ENCODE data around the gene ENTPD1.
"Not testable (repeated sequence)": the region's sequence is repeated elsewhere in the genome, so short reads cannot be mapped to it uniquely, and the experiment has no call there.

The ENTPD1 gene

DNA sequence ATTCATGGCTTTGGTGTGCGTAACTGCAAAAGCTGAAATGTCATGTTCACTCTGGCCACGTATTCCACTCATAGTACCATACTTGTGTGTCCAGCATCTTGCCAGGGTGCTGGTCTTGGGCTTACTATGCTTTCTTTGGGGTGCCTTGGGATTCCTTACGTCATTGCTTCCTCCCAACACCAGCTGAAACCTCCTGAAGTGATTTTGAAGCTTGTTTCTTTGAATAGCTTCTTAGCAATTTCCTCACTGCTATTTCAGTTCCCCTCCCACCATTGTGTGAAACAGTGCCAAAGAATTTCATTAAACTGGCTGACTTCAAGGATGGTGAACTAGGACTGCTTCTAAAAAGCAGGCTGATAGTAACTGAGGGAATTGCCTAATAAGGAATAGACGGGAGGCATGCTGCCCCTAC lies 36.9 kb downstream of the ENTPD1 start:
- DNase-seq (ENCODE audit: low read depth in 3 of 3, low spot score in 1 of 3): no peak

DNA sequence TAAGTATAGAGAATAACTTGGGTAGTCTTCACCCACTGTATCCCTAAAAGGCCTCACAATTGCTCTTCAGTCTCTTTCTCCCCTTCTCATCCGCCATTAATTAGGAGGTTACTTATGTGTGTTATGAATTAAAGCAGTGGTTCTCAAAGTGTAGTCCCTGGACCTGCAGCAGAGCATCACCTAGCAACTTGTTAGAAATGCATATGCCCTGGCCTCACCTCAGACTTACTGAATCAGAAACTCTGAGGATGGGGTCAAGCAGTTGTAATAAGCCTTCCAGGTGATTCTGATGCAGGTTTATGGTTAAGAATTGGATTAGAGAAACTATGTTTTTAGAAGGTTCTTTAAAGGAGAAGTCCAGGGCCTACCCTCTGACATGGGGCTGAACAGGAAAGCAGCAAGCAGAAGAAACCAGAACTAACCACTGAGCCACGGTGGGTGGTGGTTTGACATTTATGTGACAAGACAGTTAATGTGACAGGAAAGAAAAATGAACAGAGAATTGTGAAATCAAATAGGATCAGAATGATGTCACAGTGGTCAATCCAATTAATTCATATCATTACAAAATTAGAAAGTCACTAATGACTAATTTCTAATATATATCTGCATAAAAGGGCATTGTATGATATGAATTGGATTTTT lies 37.6 kb downstream of the ENTPD1 start:
- no peak for DNase-seq (ENCODE audit: low read depth in 3 of 3, low spot score in 1 of 3)

DNA sequence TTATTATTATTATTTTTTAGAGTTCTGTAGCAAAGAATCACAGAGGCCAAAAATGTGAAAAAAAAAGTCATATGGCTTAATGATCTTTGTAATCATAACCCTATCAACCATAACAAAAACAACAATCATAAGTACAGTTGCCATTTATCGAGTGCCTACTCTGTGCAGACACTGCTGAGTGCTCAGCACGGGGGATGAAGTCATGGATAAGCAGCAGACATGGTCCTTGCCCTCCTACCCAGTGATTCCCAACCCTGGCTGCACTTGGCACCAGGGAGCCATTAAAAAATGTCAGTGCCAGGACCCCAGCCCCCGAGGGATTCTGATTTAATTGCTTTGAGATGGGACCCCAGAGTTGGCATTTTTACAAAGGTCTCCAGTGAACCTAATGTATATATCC lies 38.2 kb downstream of the ENTPD1 start:
- no peak for DNase-seq (ENCODE audit: low read depth in 3 of 3, low spot score in 1 of 3)

DNA sequence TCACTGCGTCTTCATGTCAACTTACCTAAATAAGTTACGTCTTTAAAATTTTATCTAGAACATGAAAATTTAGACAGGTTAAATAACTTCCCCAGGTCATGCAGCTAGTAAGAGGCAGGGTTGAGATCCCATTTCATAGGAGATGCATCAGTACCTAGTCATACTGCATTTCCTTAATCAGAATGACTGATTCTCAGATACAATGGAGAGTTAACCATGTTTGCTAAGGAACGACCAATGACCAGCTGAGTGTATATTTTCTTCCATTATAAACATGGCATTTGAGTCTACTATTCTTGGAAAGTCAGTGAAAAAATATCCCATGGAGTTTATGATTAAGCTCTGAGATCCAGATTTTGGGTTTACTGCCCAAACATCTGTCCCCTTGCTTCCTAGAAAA lies 39.6 kb downstream of the ENTPD1 start:
- no peak for DNase-seq (ENCODE audit: low read depth in 3 of 3, low spot score in 1 of 3)

DNA sequence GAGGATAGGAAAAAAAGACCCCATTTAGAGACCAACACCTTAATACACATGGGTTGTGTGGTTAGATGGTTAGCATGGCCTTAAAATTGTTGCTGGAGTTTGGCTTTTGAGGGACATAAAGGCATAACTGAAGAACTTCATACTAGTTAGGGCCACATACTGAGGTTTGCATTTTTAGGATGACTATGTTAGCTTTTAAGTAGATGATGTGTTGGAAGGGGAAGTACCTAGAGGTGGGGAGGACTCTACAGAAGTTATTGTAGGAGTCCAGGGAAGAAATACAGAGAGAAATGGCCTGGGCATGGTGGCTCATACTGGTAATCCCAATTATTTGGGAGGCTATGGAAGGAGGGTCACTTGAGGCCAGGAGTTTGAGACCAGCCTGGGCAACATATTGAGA lies 40.5 kb downstream of the ENTPD1 start:
- DNase-seq (ENCODE audit: low read depth in 3 of 3, low spot score in 1 of 3): no peak

GRCh38 chr10:95798096-95798855 lies 42.3 kb downstream of the ENTPD1 start:
- no peak for DNase-seq (ENCODE audit: low read depth in 3 of 3, low spot score in 1 of 3)

- not testable (repeated sequence) for DNase-seq (ENCODE audit: low read depth in 3 of 3, low spot score in 1 of 3)
Measured at GRCh38 chr10:95800286-95800685, 44.3 kb downstream of the ENTPD1 start.

DNA sequence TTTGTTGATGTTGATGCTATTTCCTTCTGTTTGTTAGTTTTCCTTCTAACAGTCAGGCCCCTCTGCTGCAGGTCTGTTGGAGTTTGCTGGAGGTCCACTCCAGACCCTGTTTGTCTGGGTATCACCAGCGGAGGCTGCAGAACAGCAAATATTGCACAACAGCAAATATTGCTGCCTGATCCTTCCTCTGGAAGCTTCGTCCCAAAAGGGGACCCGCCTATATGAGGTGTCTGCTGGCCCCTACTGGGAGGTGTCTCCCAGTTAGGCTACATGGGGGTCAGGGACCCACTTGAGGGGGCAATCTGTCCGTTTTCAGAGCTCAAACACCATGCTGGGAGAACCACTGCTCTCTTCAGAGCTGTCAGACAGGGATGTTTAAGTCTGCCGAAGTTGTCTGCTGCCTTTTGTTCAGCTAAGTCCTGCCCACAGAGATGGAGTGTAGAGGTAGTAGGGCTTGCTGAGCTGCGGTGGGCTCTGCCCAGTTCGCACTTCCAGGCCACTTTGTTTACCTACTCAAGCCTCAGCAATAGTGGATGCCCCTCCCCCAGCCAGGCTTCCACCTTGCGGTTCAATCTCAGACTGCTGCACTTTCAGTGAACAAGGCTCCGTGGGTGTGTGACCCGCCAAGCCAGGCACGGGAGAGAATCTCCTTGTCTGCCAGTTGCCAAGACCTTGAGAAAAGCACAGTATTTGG lies 50.9 kb downstream of the ENTPD1 start:
- not testable (repeated sequence) for DNase-seq (ENCODE audit: low read depth in 3 of 3, low spot score in 1 of 3)

GRCh38 chr10:95808705-95809308 lies 52.8 kb downstream of the ENTPD1 start:
- not testable (repeated sequence) for DNase-seq (ENCODE audit: low read depth in 3 of 3, low spot score in 1 of 3)

GRCh38 chr10:95809370-95810197 lies 53.6 kb downstream of the ENTPD1 start:
- DNase-seq (ENCODE audit: low read depth in 3 of 3, low spot score in 1 of 3): no peak

GRCh38 chr10:95810198-95810976 lies 54.4 kb downstream of the ENTPD1 start:
- DNase-seq (ENCODE audit: low read depth in 3 of 3, low spot score in 1 of 3): no peak

- no peak for DNase-seq (ENCODE audit: low read depth in 3 of 3, low spot score in 1 of 3)
Measured at GRCh38 chr10:95813054-95813685, 57.2 kb downstream of the ENTPD1 start.

DNA sequence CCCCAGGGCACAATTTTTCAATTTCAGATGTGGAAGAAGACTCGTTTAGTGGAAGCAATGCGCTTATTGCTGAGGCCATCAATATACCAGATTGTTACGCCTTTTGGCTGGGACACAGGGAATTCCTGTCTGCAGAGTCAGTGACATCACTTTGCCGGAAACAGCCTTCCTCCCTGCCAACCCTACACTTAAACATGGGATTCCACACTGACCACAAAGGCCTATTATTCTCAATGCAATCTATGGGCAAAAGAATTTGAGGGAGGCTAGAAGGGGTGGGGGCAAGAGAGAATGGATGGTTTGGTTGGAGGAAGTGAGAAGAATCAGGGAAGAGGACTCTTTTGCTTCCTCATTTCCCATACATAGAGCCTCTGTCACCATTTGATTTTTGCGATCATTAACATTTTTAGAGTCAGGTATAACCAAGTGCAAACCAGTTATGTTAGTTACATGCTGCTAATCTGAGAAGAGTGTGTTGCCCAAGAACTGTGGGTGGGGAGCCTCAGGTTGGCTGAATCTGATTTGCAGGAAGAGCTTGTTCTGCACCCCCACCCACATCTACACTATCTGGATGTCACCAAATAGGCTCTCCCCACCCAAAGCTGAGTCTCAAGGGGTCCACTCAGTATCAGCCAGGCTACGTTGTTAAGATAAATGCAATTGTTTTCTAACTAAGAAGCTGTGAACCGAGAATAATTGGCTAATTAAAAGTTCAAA lies 58.2 kb downstream of the ENTPD1 start:
- DNase-seq (ENCODE audit: low read depth in 3 of 3, low spot score in 1 of 3): no peak

- no peak for DNase-seq (ENCODE audit: low read depth in 3 of 3, low spot score in 1 of 3)
Measured at GRCh38 chr10:95815133-95815532, 59.2 kb downstream of the ENTPD1 start.

GRCh38 chr10:95815701-95816240 lies 59.8 kb downstream of the ENTPD1 start:
- DNase-seq (ENCODE audit: low read depth in 3 of 3, low spot score in 1 of 3): no peak

DNA sequence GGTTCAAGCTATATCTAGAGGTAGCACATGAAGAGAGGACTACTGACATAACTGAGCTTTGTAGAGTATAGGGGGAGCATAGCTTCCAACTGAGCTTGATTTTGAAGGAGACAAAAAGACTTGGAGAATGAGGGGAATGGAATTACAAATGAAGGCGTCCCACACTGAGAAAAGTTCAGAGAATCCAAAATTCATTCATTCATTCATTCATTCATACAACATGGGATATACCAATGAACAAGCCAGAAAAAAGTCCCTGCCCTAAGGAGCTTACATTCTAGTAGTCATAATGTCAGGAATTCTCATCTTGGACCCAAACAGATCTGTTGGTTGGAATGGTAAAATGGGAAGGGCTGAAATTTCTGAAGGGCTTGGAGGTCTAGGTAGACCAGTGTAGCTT lies 62.0 kb downstream of the ENTPD1 start:
- DNase-seq (ENCODE audit: low read depth in 3 of 3, low spot score in 1 of 3): no peak

DNA sequence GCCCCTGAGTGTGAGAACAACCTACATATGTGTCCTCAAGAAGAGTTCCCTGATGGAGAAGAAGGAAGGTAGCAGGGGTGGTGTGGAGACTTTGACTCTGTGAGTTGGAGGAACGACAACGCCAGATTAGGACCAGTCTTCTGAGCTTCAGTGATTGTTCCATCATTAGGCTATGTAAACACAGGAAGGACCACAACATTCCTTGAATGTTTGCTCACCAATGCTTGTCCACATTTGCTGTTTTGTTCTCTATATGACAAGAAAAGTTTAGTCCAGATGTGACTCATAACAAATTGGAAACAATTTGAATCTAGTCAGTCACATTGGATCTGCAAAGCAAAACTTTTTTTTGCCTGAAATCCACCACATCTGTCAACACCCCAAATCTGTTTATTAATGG lies 62.7 kb downstream of the ENTPD1 start:
- no peak for DNase-seq (ENCODE audit: low read depth in 3 of 3, low spot score in 1 of 3)

DNA sequence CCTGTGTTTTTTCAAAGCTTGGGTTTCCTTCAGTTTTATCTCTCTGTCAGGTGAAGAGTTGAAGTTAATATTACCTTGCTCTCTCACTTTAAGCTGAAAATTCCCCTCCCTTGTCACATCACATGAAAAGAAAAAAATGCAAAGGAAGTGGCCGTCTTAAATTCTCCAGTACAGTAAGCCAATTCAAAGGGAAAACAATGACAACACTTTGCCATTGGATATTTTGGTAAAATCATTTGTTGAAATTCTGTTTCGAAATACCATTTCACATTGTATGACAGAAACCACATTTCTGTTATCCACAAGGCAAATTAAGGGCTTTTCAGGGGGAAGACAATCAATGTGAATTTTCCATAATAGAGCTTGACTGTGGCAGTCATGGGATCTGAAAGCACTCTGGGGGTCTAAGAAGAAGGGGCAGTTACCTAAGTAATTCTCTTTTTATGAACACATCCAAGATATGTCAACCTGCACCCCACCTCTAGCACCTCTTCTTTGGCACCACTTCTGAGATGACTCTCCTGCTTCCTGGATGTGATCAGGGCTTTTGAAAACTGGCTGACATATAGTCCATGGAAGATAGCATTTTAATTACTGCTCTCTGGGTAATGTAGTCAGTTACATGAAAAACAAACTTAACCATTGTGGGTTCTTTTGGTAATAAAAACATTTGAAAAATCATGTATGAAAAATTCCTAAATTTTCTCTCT lies 63.8 kb downstream of the ENTPD1 start:
- no peak for DNase-seq (ENCODE audit: low read depth in 3 of 3, low spot score in 1 of 3)

Data from stimulated activated CD4-positive, alpha-beta T cell treated with anti-CD3 and anti-CD28 coated beads, TNF-alpha, amount 100 ng/mL, for 1 hour (primary cell).